NCI-H2227 (cell line): ENCODE data around the gene ZGLP1.

Experiments used
- DNase-seq: peaks from one replicate; lab custom pipeline; 2025; ENCODE audit not compliant: unreplicated experiment; lab: John Stamatoyannopoulos, UW

Gene ZGLP1

GRCh38 chr19:10295305-10295846 is 14.2 kb downstream of the ZGLP1 start:
- DNase-seq, result no peak

- no peak for DNase-seq
Observed at GRCh38 chr19:10294368-10294697, 15.3 kb downstream of the ZGLP1 start.

GRCh38 chr19:10293637-10294367 is 15.8 kb downstream of the ZGLP1 start:
- no peak for DNase-seq

GRCh38 chr19:10292789-10293636 is 16.6 kb downstream of the ZGLP1 start:
- DNase-seq, result no peak

GRCh38 chr19:10292206-10292788 is 17.3 kb downstream of the ZGLP1 start:
- peak; percentile 66 for DNase-seq

- DNase-seq, result no peak
Observed at GRCh38 chr19:10291554-10292205, 17.9 kb downstream of the ZGLP1 start.

- peak; percentile 53 for DNase-seq
Observed at GRCh38 chr19:10290876-10291553, 18.6 kb downstream of the ZGLP1 start.

GRCh38 chr19:10290357-10290875 is 19.2 kb downstream of the ZGLP1 start:
- peak; percentile 15 for DNase-seq

GRCh38 chr19:10289836-10290356 is 19.7 kb downstream of the ZGLP1 start, which contains the start of gene ICAM5:
Gene ICAM5 (plus strand): TSS chr19:10289952. CDS start chr19:10290044, 92 bp downstream.
- DNase-seq, result no peak

GRCh38 chr19:10289167-10289835 is 20.3 kb downstream of the ZGLP1 start:
- peak; percentile 86 for DNase-seq

- DNase-seq, result peak; percentile 57
Observed at GRCh38 chr19:10288662-10289166, 20.9 kb downstream of the ZGLP1 start.

- no peak for DNase-seq
Observed at GRCh38 chr19:10286803-10287737, 22.5 kb downstream of the ZGLP1 start, which contains the start of gene ICAM4. Gene ICAM4 (plus strand): TSS chr19:10286955. CDS start chr19:10287013, 58 bp downstream.

GRCh38 chr19:10285393-10285792 is 24.2 kb downstream of the ZGLP1 start:
- no peak for DNase-seq

GRCh38 chr19:10284960-10285278 is 24.7 kb downstream of the ZGLP1 start:
- DNase-seq, result no peak

- DNase-seq, result no peak
Observed at GRCh38 chr19:10284065-10284959, 25.3 kb downstream of the ZGLP1 start.

GRCh38 chr19:10283301-10284064 is 26.1 kb downstream of the ZGLP1 start:
- DNase-seq, result no peak
